WTC11 (cell line): Measurements from ENCODE around the gene PPP3R1.

ENCODE experiments used
- CTCF ChIP-seq: fragments of 200-600 bp; IDR thresholded peaks from 2 replicates; pipeline ENCODE4 v1.8.0; 2022; ENCODE audit warnings: antibody characterized with exemption
- MLX ChIP-seq: sonication (generic); formaldehyde crosslinking; IDR thresholded peaks from 2 replicates; pipeline ENCODE4 v1.8.1; 2023; ENCODE audit warnings: mild to moderate bottlenecking, missing genetic modification reagents, moderate library complexity
- SMAD3 ChIP-seq: sonication (generic); formaldehyde crosslinking; IDR thresholded peaks from 2 replicates; pipeline ENCODE4 v1.8.0; 2022; ENCODE audit warnings: missing genetic modification reagents, mild to moderate bottlenecking, borderline replicate concordance
- TCF7 ChIP-seq: sonication (generic); formaldehyde crosslinking; IDR thresholded peaks from 2 replicates; pipeline ENCODE4 v1.8.0; 2022; ENCODE audit warnings: mild to moderate bottlenecking, low read depth, missing genetic modification reagents, moderate library complexity
- ZNF121 ChIP-seq: sonication (generic); formaldehyde crosslinking; IDR thresholded peaks from 2 replicates; pipeline ENCODE4 v1.8.0; 2023; ENCODE audit warnings: missing genetic modification reagents
- ZNF263 ChIP-seq: sonication (generic); formaldehyde crosslinking; IDR thresholded peaks from 2 replicates; pipeline ENCODE4 v1.8.1; 2022; ENCODE audit warnings: low read depth, mild to moderate bottlenecking, moderate library complexity, missing genetic modification reagents
- TF ChIP-seq, protein P1 (sequence below): sonication (generic); formaldehyde crosslinking; IDR thresholded peaks from 2 replicates; pipeline ENCODE4 v1.8.1; 2023; ENCODE audit warnings: mild to moderate bottlenecking, missing genetic modification reagents, moderate library complexity

DNA sequence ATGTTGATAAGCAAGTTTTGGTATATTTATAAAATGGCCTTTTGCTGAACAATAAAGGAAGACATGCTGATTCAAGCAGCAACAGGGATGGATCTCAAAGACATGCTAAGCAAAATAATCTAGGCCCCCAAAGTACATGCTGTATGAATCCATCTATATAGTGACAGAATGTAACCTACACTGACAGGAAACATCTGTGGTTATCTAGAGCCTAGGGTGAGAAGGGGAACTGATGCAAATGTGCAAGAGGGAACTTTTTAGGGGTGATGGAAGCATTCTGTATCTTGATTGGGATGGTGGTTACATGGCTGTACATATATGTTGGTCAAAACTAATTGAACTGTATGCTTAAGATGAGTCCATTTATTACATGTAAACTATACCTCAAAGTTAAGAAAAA, 43.2 kb upstream of the PPP3R1 start:
- TF ChIP-seq CTCF (no peak), SMAD3 (CRISPR knock-in tag) (no peak), ZNF263 (CRISPR knock-in tag) (no peak), ZNF121 (no peak), TCF7 (CRISPR knock-in tag) (no peak), MLX (CRISPR knock-in tag) (no peak)
- TF ChIP-seq, protein P1, sequence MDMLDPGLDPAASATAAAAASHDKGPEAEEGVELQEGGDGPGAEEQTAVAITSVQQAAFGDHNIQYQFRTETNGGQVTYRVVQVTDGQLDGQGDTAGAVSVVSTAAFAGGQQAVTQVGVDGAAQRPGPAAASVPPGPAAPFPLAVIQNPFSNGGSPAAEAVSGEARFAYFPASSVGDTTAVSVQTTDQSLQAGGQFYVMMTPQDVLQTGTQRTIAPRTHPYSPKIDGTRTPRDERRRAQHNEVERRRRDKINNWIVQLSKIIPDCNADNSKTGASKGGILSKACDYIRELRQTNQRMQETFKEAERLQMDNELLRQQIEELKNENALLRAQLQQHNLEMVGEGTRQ = no peak
